ENCODE results near the gene COMMD1. TPM values are rescaled to one million over a fixed set of nuclear protein-coding genes. Genes with fewer than 3 reads are reported as not detected.

Gene COMMD1
- total and polyA plus RNA-seq, 4 experiments from 2014 or later = 16.7 to 63.9 (median 34.2) TPM

GRCh38 chr2:61920548-61920947 is 15.1 kb downstream of the COMMD1 start:
- POLR2A ChIA-PET (ENCODE audit: partially characterized antibody) = no interaction called here
- Histone ChIP-seq H3K4me1 (ENCODE audit: insufficient read depth, low read length) (no peaks in the 10 kb centered on the region), H3K27me3 (ENCODE audit: insufficient read depth, low read length) (no peaks in the 10 kb centered on the region), H3K36me3 (ENCODE audit: insufficient read depth, low read length) (no peaks in the 10 kb centered on the region), H3K9me3 (ENCODE audit: control insufficient read depth in 1 of 2, low read length in 2 of 2) (no peaks in the 10 kb centered on the region), H3K27ac (ENCODE audit: low read depth, low read length) (no peak overlapping the region), H3K4me3 (ENCODE audit: low read length in 2 of 2) (no peak overlapping the region)
- intact Hi-C loops (cut with micrococcal nuclease) = no loop called here
- CTCF ChIA-PET (ENCODE audit: partially characterized antibody) = interaction anchor here (5.7 kb wide), 1 partner anchor 492 kb away, joined by 67 read pairs; no protein-coding TSS in a partner anchor
- Mint-ChIP-seq H3K4me3 (no peak overlapping the region), H3K9me3 (no peaks in the 10 kb centered on the region), H3K4me1 (no peaks in the 10 kb centered on the region), H3K27me3 (no peaks in the 10 kb centered on the region), H3K27ac (no peak overlapping the region), H3K36me3 (peaks cover 8 to 9% of the 10 kb centered on the region in 2 donors)
- DNase-seq = no peak

GRCh38 chr2:61922714-61923113 is 17.2 kb downstream of the COMMD1 start:
- DNase-seq = no peak
- Mint-ChIP-seq H3K36me3 (peaks cover 10 to 13% of the 10 kb centered on the region in 2 donors), H3K27me3 (no peaks in the 10 kb centered on the region), H3K4me3 (no peak overlapping the region), H3K27ac (peak overlapping the region in 1 of 7 donors; percentile 43), H3K9me3 (no peaks in the 10 kb centered on the region), H3K4me1 (no peaks in the 10 kb centered on the region)
- H3K27ac ChIP-seq (ENCODE audit: low read depth, low read length) = no peak overlapping the region
- no peaks in the 10 kb centered on the region for H3K4me1 ChIP-seq (ENCODE audit: insufficient read depth, low read length)
- H3K36me3 ChIP-seq (ENCODE audit: insufficient read depth, low read length) = no peaks in the 10 kb centered on the region
- intact Hi-C loops (cut with micrococcal nuclease) = no loop called here
- CTCF ChIA-PET (ENCODE audit: partially characterized antibody) = interaction anchor here (1.2 to 1.4 kb wide), 2 partner anchors 13 to 490 kb away, joined by 3 to 4 read pairs; no protein-coding TSS in a partner anchor
- no peak overlapping the region for H3K4me3 ChIP-seq (ENCODE audit: low read length in 2 of 2)
- no peaks in the 10 kb centered on the region for H3K27me3 ChIP-seq (ENCODE audit: insufficient read depth, low read length)
- H3K9me3 ChIP-seq (ENCODE audit: control insufficient read depth in 1 of 2, low read length in 2 of 2) = no peaks in the 10 kb centered on the region
- POLR2A ChIA-PET (ENCODE audit: partially characterized antibody) = no interaction called here

GRCh38 chr2:61924895-61925663 is 19.6 kb downstream of the COMMD1 start:
- no peaks in the 10 kb centered on the region for H3K27me3 Mint-ChIP-seq
- no peak overlapping the region for H3K27ac Mint-ChIP-seq
- H3K9me3 ChIP-seq (ENCODE audit: control insufficient read depth in 1 of 2, low read length in 2 of 2) = no peaks in the 10 kb centered on the region
- H3K4me1 ChIP-seq (ENCODE audit: insufficient read depth, low read length) = no peaks in the 10 kb centered on the region
- H3K4me3 Mint-ChIP-seq = no peak overlapping the region
- H3K27ac ChIP-seq (ENCODE audit: low read depth, low read length) = no peak overlapping the region
- no peaks in the 10 kb centered on the region for H3K4me1 Mint-ChIP-seq
- ChIA-PET POLR2A (ENCODE audit: partially characterized antibody) (no interaction called here), CTCF (ENCODE audit: partially characterized antibody) (no interaction called here)
- H3K27me3 ChIP-seq (ENCODE audit: insufficient read depth, low read length) = no peaks in the 10 kb centered on the region
- no peaks in the 10 kb centered on the region for H3K9me3 Mint-ChIP-seq
- no peak overlapping the region for H3K4me3 ChIP-seq (ENCODE audit: low read length in 2 of 2)
- peaks cover 12 to 16% of the 10 kb centered on the region in 2 donors for H3K36me3 Mint-ChIP-seq
- intact Hi-C loops (cut with micrococcal nuclease) = no loop called here
- H3K36me3 ChIP-seq (ENCODE audit: insufficient read depth, low read length) = no peaks in the 10 kb centered on the region
- no peak for DNase-seq

GRCh38 chr2:61926531-61927477 is 21.3 kb downstream of the COMMD1 start:
- ChIA-PET CTCF (ENCODE audit: partially characterized antibody) (no interaction called here), POLR2A (ENCODE audit: partially characterized antibody) (no interaction called here)
- H3K4me3 ChIP-seq (ENCODE audit: low read length in 2 of 2) = no peak overlapping the region
- Mint-ChIP-seq H3K4me1 (no peaks in the 10 kb centered on the region), H3K27ac (peak overlapping the region in 3 of 7 donors; percentile 24 to 44 (median 44)), H3K36me3 (peaks cover 8 to 17% of the 10 kb centered on the region in 2 donors), H3K4me3 (no peak overlapping the region), H3K9me3 (no peaks in the 10 kb centered on the region), H3K27me3 (no peaks in the 10 kb centered on the region)
- H3K27me3 ChIP-seq (ENCODE audit: insufficient read depth, low read length) = no peaks in the 10 kb centered on the region
- intact Hi-C loops (cut with micrococcal nuclease) = no loop called here
- no peaks in the 10 kb centered on the region for H3K36me3 ChIP-seq (ENCODE audit: insufficient read depth, low read length)
- no peak for DNase-seq
- no peaks in the 10 kb centered on the region for H3K9me3 ChIP-seq (ENCODE audit: control insufficient read depth in 1 of 2, low read length in 2 of 2)
- H3K27ac ChIP-seq (ENCODE audit: low read depth, low read length) = no peak overlapping the region
- H3K4me1 ChIP-seq (ENCODE audit: insufficient read depth, low read length) = no peaks in the 10 kb centered on the region

GRCh38 chr2:61928826-61929461 is 23.5 kb downstream of the COMMD1 start:
- Mint-ChIP-seq H3K27ac (no peak overlapping the region), H3K4me3 (no peak overlapping the region), H3K4me1 (peaks cover 0 to 2% (median under 1%) of the 10 kb centered on the region in 4 donors), H3K27me3 (no peaks in the 10 kb centered on the region), H3K36me3 (peaks cover 6 to 18% of the 10 kb centered on the region in 2 donors), H3K9me3 (no peaks in the 10 kb centered on the region)
- no peak overlapping the region for H3K4me3 ChIP-seq (ENCODE audit: low read length in 2 of 2)
- ChIA-PET POLR2A (ENCODE audit: partially characterized antibody) (no interaction called here), CTCF (ENCODE audit: partially characterized antibody) (interaction anchor here (0.9 kb wide), 1 partner anchor 10 kb away, joined by 3 read pairs; no protein-coding TSS in a partner anchor)
- H3K27ac ChIP-seq (ENCODE audit: low read depth, low read length) = no peak overlapping the region
- no peaks in the 10 kb centered on the region for H3K9me3 ChIP-seq (ENCODE audit: control insufficient read depth in 1 of 2, low read length in 2 of 2)
- intact Hi-C loops (cut with micrococcal nuclease) = no loop called here
- no peaks in the 10 kb centered on the region for H3K27me3 ChIP-seq (ENCODE audit: insufficient read depth, low read length)
- no peaks in the 10 kb centered on the region for H3K4me1 ChIP-seq (ENCODE audit: insufficient read depth, low read length)
- no peaks in the 10 kb centered on the region for H3K36me3 ChIP-seq (ENCODE audit: insufficient read depth, low read length)
- no peak for DNase-seq

GRCh38 chr2:61937098-61937497 is 31.6 kb downstream of the COMMD1 start:
- no peak overlapping the region for H3K27ac Mint-ChIP-seq
- peaks cover 0 to 2% (median under 1%) of the 10 kb centered on the region in 4 donors for H3K4me1 Mint-ChIP-seq
- Histone ChIP-seq H3K4me1 (ENCODE audit: insufficient read depth, low read length) (no peaks in the 10 kb centered on the region), H3K36me3 (ENCODE audit: insufficient read depth, low read length) (no peaks in the 10 kb centered on the region), H3K27me3 (ENCODE audit: insufficient read depth, low read length) (no peaks in the 10 kb centered on the region), H3K27ac (ENCODE audit: low read depth, low read length) (no peak overlapping the region), H3K4me3 (ENCODE audit: low read length in 2 of 2) (no peak overlapping the region), H3K9me3 (ENCODE audit: control insufficient read depth in 1 of 2, low read length in 2 of 2) (no peaks in the 10 kb centered on the region)
- DNase-seq = no peak
- ChIA-PET CTCF (ENCODE audit: partially characterized antibody) (no interaction called here), POLR2A (ENCODE audit: partially characterized antibody) (no interaction called here)
- no peak overlapping the region for H3K4me3 Mint-ChIP-seq
- no peaks in the 10 kb centered on the region for H3K9me3 Mint-ChIP-seq
- intact Hi-C loops (cut with micrococcal nuclease) = no loop called here
- H3K36me3 Mint-ChIP-seq = peaks cover 8 to 17% of the 10 kb centered on the region in 2 donors
- H3K27me3 Mint-ChIP-seq = no peaks in the 10 kb centered on the region

- H3K27ac ChIP-seq (ENCODE audit: low read depth, low read length) = no peak overlapping the region
- no peaks in the 10 kb centered on the region for H3K9me3 Mint-ChIP-seq
- H3K4me3 Mint-ChIP-seq = no peak overlapping the region
- no peaks in the 10 kb centered on the region for H3K9me3 ChIP-seq (ENCODE audit: control insufficient read depth in 1 of 2, low read length in 2 of 2)
- H3K36me3 Mint-ChIP-seq = peaks cover 8 to 11% of the 10 kb centered on the region in 2 donors
- intact Hi-C loops (cut with micrococcal nuclease) = no loop called here
- no peak overlapping the region for H3K27ac Mint-ChIP-seq
- H3K4me1 Mint-ChIP-seq = no peaks in the 10 kb centered on the region
- H3K27me3 ChIP-seq (ENCODE audit: insufficient read depth, low read length) = no peaks in the 10 kb centered on the region
- no peaks in the 10 kb centered on the region for H3K4me1 ChIP-seq (ENCODE audit: insufficient read depth, low read length)
- POLR2A ChIA-PET (ENCODE audit: partially characterized antibody) = no interaction called here
- CTCF ChIA-PET (ENCODE audit: partially characterized antibody) = no interaction called here
- H3K27me3 Mint-ChIP-seq = no peaks in the 10 kb centered on the region
- no peak for DNase-seq
- no peak overlapping the region for H3K4me3 ChIP-seq (ENCODE audit: low read length in 2 of 2)
- H3K36me3 ChIP-seq (ENCODE audit: insufficient read depth, low read length) = no peaks in the 10 kb centered on the region
These were observed 32.4 kb downstream of the COMMD1 start for GRCh38 chr2:61937886-61938285.

Measured in CD4-positive, alpha-beta memory T cell (primary cell).